OCI-LY3 (cell line): ENCODE data around the gene IWS1.
"Not testable (repeated sequence)": the region's sequence is repeated elsewhere in the genome, so short reads cannot be mapped to it uniquely, and the experiment has no call there.

Experiments
- H2AFZ ChIP-seq: fragments of 200-600, 300-600 bp; shearing (Covaris generic); 2 replicates; pipeline ENCODE4 v1.6.0; 2014; ENCODE audit warnings: antibody characterized with exemption, low read depth, low read length
- H3K27ac ChIP-seq: fragments of 200-600, 300-600 bp; sonication (generic); 2 replicates; pipeline ENCODE4 v1.5.1; 2014; ENCODE audit warnings: mild to moderate bottlenecking, low read length, moderate library complexity, mixed read lengths
- H3K27me3 ChIP-seq: fragments of 200-600, 300-600 bp; sonication (generic); 2 replicates; pipeline ENCODE4 v1.6.1; 2014; ENCODE audit warnings: low read depth, low read length, mixed read lengths
- H3K36me3 ChIP-seq: fragments of 200-600, 300-600 bp; sonication (generic); replicated peaks from 2 replicates; pipeline ENCODE3; 2014; ENCODE audit warnings: low read depth, low read length, mixed read lengths
- H3K4me1 ChIP-seq: fragments of 300-600, 200-600 bp; sonication (generic); 2 replicates; pipeline ENCODE4 v1.6.1; 2014; ENCODE audit warnings: low read length, mixed read lengths
- H3K4me2 ChIP-seq: fragments of 200-600, 300-600 bp; sonication (generic); 2 replicates; pipeline ENCODE4 v1.6.1; 2014; ENCODE audit warnings: low read length, mixed read lengths
- H3K4me3 ChIP-seq: fragments of 300-600, 200-600 bp; sonication (generic); 2 replicates; pipeline ENCODE4 v1.5.1; 2014; ENCODE audit warnings: antibody characterized with exemption, mild to moderate bottlenecking, low read length, moderate library complexity
- H3K79me2 ChIP-seq: fragments of 300-600, 200-600 bp; shearing (Covaris generic); 2 replicates; pipeline ENCODE4 v1.6.1; 2014; ENCODE audit warnings: mild to moderate bottlenecking, low read length, mixed read lengths
- H3K9ac ChIP-seq: fragments of 300-600, 200-600 bp; shearing (Covaris generic); 2 replicates; pipeline ENCODE4 v1.6.0; 2014; ENCODE audit warnings: mild to moderate bottlenecking, low read length, moderate library complexity
- H3K9me3 ChIP-seq: fragments of 200-600, 300-600 bp; shearing (Covaris generic); 2 replicates; pipeline ENCODE4 v1.6.1; 2014; ENCODE audit warnings: low read length, mixed read lengths; ENCODE audit not compliant: insufficient read depth
- H4K20me1 ChIP-seq: fragments of 200-600, 300-600 bp; sonication (generic); 2 replicates; pipeline ENCODE4 v1.6.1; 2016; ENCODE audit warnings: low read length, mixed read lengths; ENCODE audit not compliant: insufficient read depth
- CTCF ChIP-seq: fragments of 200-600, 300-600 bp; sonication (generic); IDR thresholded peaks from 2 replicates; pipeline ENCODE4 v1.5.1; 2014; ENCODE audit warnings: antibody characterized with exemption, low read length, low read depth
- EZH2phosphoT487 ChIP-seq: fragments of 200-600 bp; shearing (Covaris generic); IDR thresholded peaks from 2 replicates; pipeline ENCODE4 v1.6.1; 2018; ENCODE audit warnings: antibody characterized with exemption, mixed run types, low read depth

The IWS1 gene

GRCh38 chr2:127530245-127531140, 4.2 kb upstream of the IWS1 start:
- H3K79me2 ChIP-seq: peaks cover 8% of the 10 kb centered on the region
- H4K20me1 ChIP-seq: no peaks in the 10 kb centered on the region
- no peak overlapping the region for H3K9ac ChIP-seq
- H3K9me3 ChIP-seq: no peaks in the 10 kb centered on the region
- TF ChIP-seq CTCF (no peak), EZH2phosphoT487 (no peak)
- H3K4me1 ChIP-seq: peaks cover 7% of the 10 kb centered on the region
- H3K27ac ChIP-seq: no peak overlapping the region
- no peak overlapping the region for H3K4me2 ChIP-seq
- H3K27me3 ChIP-seq: peaks cover 2% of the 10 kb centered on the region; the same call in 1 of the 2 replicates
- no peak overlapping the region for H2AFZ ChIP-seq
- no peak overlapping the region for H3K4me3 ChIP-seq
- H3K36me3 ChIP-seq: no peaks in the 10 kb centered on the region

GRCh38 chr2:127529416-127529815, 3.1 kb upstream of the IWS1 start:
- not testable (repeated sequence) for H3K36me3 ChIP-seq, H2AFZ ChIP-seq, H3K27ac ChIP-seq, H4K20me1 ChIP-seq, H3K4me3 ChIP-seq, H3K27me3 ChIP-seq, H3K9ac ChIP-seq, H3K4me2 ChIP-seq, H3K9me3 ChIP-seq
- Histone ChIP-seq H3K4me1 (peaks cover 10% of the 10 kb centered on the region), H3K79me2 (peaks cover 19% of the 10 kb centered on the region)

GRCh38 chr2:127528487-127528886, 2.2 kb upstream of the IWS1 start:
- H3K79me2 ChIP-seq: peaks cover 28% of the 10 kb centered on the region
- H3K4me1 ChIP-seq: peaks cover 18% of the 10 kb centered on the region
- no peaks in the 10 kb centered on the region for H3K9me3 ChIP-seq
- H3K4me3 ChIP-seq: no peak overlapping the region
- peaks cover 2% of the 10 kb centered on the region; the same call in 1 of the 2 replicates for H3K27me3 ChIP-seq
- TF ChIP-seq CTCF (no peak; the same call in 1 of the 2 replicates), EZH2phosphoT487 (no peak)
- H3K4me2 ChIP-seq: no peak overlapping the region
- no peak overlapping the region for H3K9ac ChIP-seq
- peak overlapping the region; percentile 8; the same call in 1 of the 2 replicates for H2AFZ ChIP-seq
- H4K20me1 ChIP-seq: no peaks in the 10 kb centered on the region
- H3K36me3 ChIP-seq: peaks cover 3% of the 10 kb centered on the region
- H3K27ac ChIP-seq: no peak overlapping the region

GRCh38 chr2:127527001-127527804, 914 bp upstream of the IWS1 start:
- H3K27ac ChIP-seq: peak overlapping the region; percentile 72
- H3K79me2 ChIP-seq: peaks cover 41% of the 10 kb centered on the region
- no peaks in the 10 kb centered on the region for H3K9me3 ChIP-seq
- TF ChIP-seq CTCF (0 out of 2 replicates have a peak, but pooled peaks have one; percentile 2), EZH2phosphoT487 (no peak)
- peaks cover 15% of the 10 kb centered on the region for H3K36me3 ChIP-seq
- H3K27me3 ChIP-seq: no peaks in the 10 kb centered on the region
- H3K4me1 ChIP-seq: peaks cover 18% of the 10 kb centered on the region
- peak overlapping the region; percentile 85 for H3K4me3 ChIP-seq
- peak overlapping the region; percentile 98 for H2AFZ ChIP-seq
- peak overlapping the region; percentile 72 for H3K4me2 ChIP-seq
- H3K9ac ChIP-seq: peak overlapping the region; percentile 86
- no peaks in the 10 kb centered on the region for H4K20me1 ChIP-seq
